22Rv1 (cell line): ENCODE data around the gene BGLAP.
A peak's percentile ranks its signal among the peaks of the same experiment; 100 is the strongest.

Experiments
- H3K27ac ChIP-seq: fragments of 450-650 bp; 2 replicates; pipeline ENCODE4 v1.5.1; 2017
- CTCF ChIP-seq: fragments of 450-650 bp; IDR thresholded peaks from 2 replicates; pipeline ENCODE4 v1.5.1; 2017; ENCODE audit warnings: mild to moderate bottlenecking
- ZFX ChIP-seq: fragments of 450-650 bp; IDR thresholded peaks from 2 replicates; pipeline ENCODE4 v1.6.1; 2017; ENCODE audit warnings: antibody characterized with exemption, borderline replicate concordance

BGLAP gene

GRCh38 chr1:156246781-156247459 lies 4.9 kb downstream of the BGLAP start:
- peak overlapping the region; percentile 55 for H3K27ac ChIP-seq
- TF ChIP-seq CTCF (no peak; the same call in 1 of the 2 replicates), ZFX (no peak)

GRCh38 chr1:156247460-156248322 lies 5.7 kb downstream of the BGLAP start, which contains the start of gene PAQR6:
Gene PAQR6, minus strand, starts transcription at chr1:156248056. Its CDS starts 1,325 bp downstream, at chr1:156246731.
- H3K27ac ChIP-seq, result peak within 1 kb of the TSS; percentile 55
- TF ChIP-seq CTCF (no peak), ZFX (no peak)

GRCh38 chr1:156248323-156248683 lies 6.3 kb downstream of the BGLAP start:
- TF ChIP-seq ZFX (no peak), CTCF (no peak)
- H3K27ac ChIP-seq, result peak overlapping the region; percentile 55

- peak overlapping the region; percentile 55; the same call in 1 of the 2 replicates for H3K27ac ChIP-seq
Measured at GRCh38 chr1:156249593-156249992, 7.6 kb downstream of the BGLAP start.

GRCh38 chr1:156251527-156251926 lies 9.5 kb downstream of the BGLAP start:
- H3K27ac ChIP-seq, result no peak overlapping the region; the same call in 1 of the 2 replicates

More at GRCh38 chr1:156249593-156249992, 7.6 kb downstream of the BGLAP start:
- TF ChIP-seq CTCF, result no peak
- TF ChIP-seq ZFX, result no peak

GRCh38 chr1:156253634-156254033 lies 11.7 kb downstream of the BGLAP start:
- TF ChIP-seq ZFX, result no peak
- no peak for TF ChIP-seq CTCF
- no peak overlapping the region for H3K27ac ChIP-seq

More at GRCh38 chr1:156251527-156251926, 9.5 kb downstream of the BGLAP start:
- TF ChIP-seq CTCF, result no peak
- no peak for TF ChIP-seq ZFX

- TF ChIP-seq ZFX, result no peak
- TF ChIP-seq CTCF, result no peak
- no peak overlapping the region for H3K27ac ChIP-seq
Measured at GRCh38 chr1:156257711-156258110, 15.7 kb downstream of the BGLAP start.
